NB4 (cell line): ENCODE results near the gene SLC4A2.

ENCODE experiments used
- MAX ChIP-seq: IDR thresholded peaks from 2 replicates; pipeline ENCODE4 v1.6.1; 2011; ENCODE audit warnings: low read depth, low read length
- TF ChIP-seq, protein P1 (sequence below): IDR thresholded peaks from one replicate; pipeline ENCODE4 v1.5.1; 2012; ENCODE audit warnings: low read depth, low read length

- no peak for TF ChIP-seq MAX
- TF ChIP-seq, protein P1, sequence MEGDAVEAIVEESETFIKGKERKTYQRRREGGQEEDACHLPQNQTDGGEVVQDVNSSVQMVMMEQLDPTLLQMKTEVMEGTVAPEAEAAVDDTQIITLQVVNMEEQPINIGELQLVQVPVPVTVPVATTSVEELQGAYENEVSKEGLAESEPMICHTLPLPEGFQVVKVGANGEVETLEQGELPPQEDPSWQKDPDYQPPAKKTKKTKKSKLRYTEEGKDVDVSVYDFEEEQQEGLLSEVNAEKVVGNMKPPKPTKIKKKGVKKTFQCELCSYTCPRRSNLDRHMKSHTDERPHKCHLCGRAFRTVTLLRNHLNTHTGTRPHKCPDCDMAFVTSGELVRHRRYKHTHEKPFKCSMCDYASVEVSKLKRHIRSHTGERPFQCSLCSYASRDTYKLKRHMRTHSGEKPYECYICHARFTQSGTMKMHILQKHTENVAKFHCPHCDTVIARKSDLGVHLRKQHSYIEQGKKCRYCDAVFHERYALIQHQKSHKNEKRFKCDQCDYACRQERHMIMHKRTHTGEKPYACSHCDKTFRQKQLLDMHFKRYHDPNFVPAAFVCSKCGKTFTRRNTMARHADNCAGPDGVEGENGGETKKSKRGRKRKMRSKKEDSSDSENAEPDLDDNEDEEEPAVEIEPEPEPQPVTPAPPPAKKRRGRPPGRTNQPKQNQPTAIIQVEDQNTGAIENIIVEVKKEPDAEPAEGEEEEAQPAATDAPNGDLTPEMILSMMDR: no peak
Measured at GRCh38 chr7:151048911-151049463, 10.4 kb upstream of the SLC4A2 start.
